ENCODE data around the gene CCDC71L. TPM values are rescaled to one million over a fixed set of nuclear protein-coding genes. Genes with fewer than 3 reads are reported as not detected.

The CCDC71L gene
- total RNA-seq, 4 donors from 2014 or later = 4.4 to 7.0 (median 5.7) TPM

DNA sequence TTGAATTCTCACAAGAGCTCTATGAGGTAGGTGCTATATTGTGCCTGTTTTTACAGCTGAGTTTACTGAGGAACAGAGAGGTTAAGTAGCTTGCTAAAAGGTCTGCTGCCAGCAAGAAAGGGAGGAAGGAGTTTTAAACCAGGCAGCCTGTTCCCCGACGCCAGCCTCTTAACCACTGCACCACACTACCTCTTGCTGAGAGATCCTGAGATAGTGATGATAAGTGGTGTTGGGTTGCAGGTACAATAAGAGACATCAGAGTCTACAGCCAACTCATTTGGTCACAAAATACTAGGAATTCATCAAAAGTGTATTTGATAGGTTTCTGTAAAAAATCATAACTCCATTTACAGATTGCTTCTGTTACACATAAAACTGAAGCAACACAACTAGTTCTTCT is 8.0 kb downstream of the CCDC71L start:
- Histone ChIP-seq H3K4me3 (no peak overlapping the region), H3K36me3 (no peaks in the 10 kb centered on the region), H3K4me1 (no peaks in the 10 kb centered on the region), H3K9me3 (no peaks in the 10 kb centered on the region), H3K27me3 (no peaks in the 10 kb centered on the region), H3K27ac (no peak overlapping the region)
- TF ChIP-seq, protein P1, sequence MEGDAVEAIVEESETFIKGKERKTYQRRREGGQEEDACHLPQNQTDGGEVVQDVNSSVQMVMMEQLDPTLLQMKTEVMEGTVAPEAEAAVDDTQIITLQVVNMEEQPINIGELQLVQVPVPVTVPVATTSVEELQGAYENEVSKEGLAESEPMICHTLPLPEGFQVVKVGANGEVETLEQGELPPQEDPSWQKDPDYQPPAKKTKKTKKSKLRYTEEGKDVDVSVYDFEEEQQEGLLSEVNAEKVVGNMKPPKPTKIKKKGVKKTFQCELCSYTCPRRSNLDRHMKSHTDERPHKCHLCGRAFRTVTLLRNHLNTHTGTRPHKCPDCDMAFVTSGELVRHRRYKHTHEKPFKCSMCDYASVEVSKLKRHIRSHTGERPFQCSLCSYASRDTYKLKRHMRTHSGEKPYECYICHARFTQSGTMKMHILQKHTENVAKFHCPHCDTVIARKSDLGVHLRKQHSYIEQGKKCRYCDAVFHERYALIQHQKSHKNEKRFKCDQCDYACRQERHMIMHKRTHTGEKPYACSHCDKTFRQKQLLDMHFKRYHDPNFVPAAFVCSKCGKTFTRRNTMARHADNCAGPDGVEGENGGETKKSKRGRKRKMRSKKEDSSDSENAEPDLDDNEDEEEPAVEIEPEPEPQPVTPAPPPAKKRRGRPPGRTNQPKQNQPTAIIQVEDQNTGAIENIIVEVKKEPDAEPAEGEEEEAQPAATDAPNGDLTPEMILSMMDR (IDR thresholded peaks at IDR 0.05 in 4 of 5, conservative IDR thresholded peaks at IDR 0.05 in 1 of 5) = no peak
- no peak for TF ChIP-seq POLR2A (IDR thresholded peaks at IDR 0.05)
- ATAC-seq (no peak), DNase-seq (no peak)
- intact Hi-C loops (cut with DNase I; ENCODE audit: low total_unique reads) (loop anchor here (10.0 kb wide), 1 partner anchor 1678 kb away; no protein-coding TSS in a partner anchor), in situ Hi-C loops (cut with MboI; ENCODE audit: low sequenced_read_pairs in 4 of 4) (loop anchor here in 2 of 4 donors (10.0 to 25.0 kb wide), 4 partner anchors 82 to 509 kb away; partner anchors contain the start of gene HBP1 (in 1 of the 2))

DNA sequence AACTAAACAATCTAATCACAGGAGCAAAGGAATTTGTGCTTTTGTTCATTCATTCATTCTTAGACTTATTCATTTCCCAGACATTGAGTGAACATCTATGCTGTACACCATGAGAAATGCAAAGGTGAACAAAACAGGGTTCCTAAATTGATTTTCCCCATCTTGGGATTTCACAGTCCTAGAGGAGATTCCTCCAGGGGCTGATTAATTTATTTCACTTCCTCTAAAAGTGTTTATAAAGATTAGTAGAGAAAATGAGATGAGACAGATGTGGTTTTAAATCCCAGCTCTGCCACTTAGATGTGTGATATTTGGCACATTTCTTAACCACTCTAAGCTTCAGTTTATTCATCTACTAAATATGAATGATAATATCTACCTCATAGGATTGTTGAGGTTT is 8.9 kb downstream of the CCDC71L start:
- no peaks in the 10 kb centered on the region for H3K27me3 ChIP-seq
- H3K9me3 ChIP-seq = no peaks in the 10 kb centered on the region
- no peak overlapping the region for H3K4me3 ChIP-seq
- TF ChIP-seq, protein P1 (IDR thresholded peaks at IDR 0.05 in 4 of 5, conservative IDR thresholded peaks at IDR 0.05 in 1 of 5) = no peak
- no peak for TF ChIP-seq POLR2A (IDR thresholded peaks at IDR 0.05)
- DNase-seq = no peak
- in situ Hi-C loops (cut with MboI; ENCODE audit: low sequenced_read_pairs in 4 of 4) (loop anchor here in 2 of 4 donors (10.0 to 25.0 kb wide), 4 partner anchors 83 to 510 kb away; partner anchors contain the start of gene HBP1 (in 1 of the 2)), intact Hi-C loops (cut with DNase I; ENCODE audit: low total_unique reads) (loop anchor here (10.0 kb wide), 1 partner anchor 1677 kb away; no protein-coding TSS in a partner anchor)
- H3K36me3 ChIP-seq = no peaks in the 10 kb centered on the region
- no peak for ATAC-seq
- no peaks in the 10 kb centered on the region for H3K4me1 ChIP-seq
- H3K27ac ChIP-seq = no peak overlapping the region

DNA sequence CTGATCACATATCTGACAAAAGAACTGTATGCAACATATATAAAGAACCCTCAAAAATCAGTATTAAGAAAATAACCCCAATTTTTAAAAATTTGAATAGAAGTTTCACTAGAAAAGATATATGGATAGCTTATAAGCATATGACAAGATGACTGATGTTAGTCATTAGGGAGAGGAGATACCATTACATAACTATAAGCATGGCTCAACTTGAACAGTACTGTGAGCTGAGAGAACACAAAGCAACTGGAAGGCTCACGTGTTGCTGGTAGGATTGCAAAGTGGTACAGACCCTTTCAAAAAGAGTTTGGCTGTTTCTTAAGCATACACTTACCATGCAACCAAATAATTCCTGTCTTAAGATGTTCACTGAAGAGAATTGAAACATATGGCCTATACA is 14.7 kb downstream of the CCDC71L start:
- TF ChIP-seq, protein P1 (IDR thresholded peaks at IDR 0.05 in 4 of 5, conservative IDR thresholded peaks at IDR 0.05 in 1 of 5) = no peak
- Histone ChIP-seq H3K4me1 (no peaks in the 10 kb centered on the region), H3K9me3 (no peaks in the 10 kb centered on the region), H3K27ac (no peak overlapping the region), H3K27me3 (no peaks in the 10 kb centered on the region), H3K36me3 (no peaks in the 10 kb centered on the region), H3K4me3 (no peak overlapping the region)
- ATAC-seq (no peak), DNase-seq (no peak)
- intact Hi-C loops (cut with DNase I; ENCODE audit: low total_unique reads) = no loop called here
- in situ Hi-C loops (cut with MboI; ENCODE audit: low sequenced_read_pairs in 4 of 4) = no loop called here

DNA sequence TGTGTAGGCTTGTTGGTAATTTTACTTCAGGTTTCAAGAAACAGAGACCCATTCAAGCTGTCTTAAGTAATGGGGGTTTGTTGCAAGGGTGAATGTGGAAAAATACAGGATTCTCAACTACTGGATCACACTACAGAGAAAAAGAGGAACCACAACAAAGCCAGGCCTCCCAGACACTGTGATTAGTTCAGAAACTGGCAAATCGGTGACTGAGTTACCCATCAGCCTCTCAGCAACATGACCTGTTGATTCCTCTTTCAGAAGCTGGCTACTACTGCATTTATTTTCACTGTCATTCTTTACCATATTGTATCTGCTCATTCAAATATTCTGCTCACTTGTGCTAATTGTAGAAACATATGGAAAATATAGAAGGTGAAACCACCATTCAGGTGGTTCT is 16.0 kb downstream of the CCDC71L start:
- ATAC-seq (no peak), DNase-seq (no peak)
- Histone ChIP-seq H3K27ac (no peak overlapping the region), H3K9me3 (no peaks in the 10 kb centered on the region), H3K4me1 (no peaks in the 10 kb centered on the region), H3K4me3 (no peak overlapping the region), H3K36me3 (no peaks in the 10 kb centered on the region), H3K27me3 (no peaks in the 10 kb centered on the region)
- intact Hi-C loops (cut with DNase I; ENCODE audit: low total_unique reads) = no loop called here
- in situ Hi-C loops (cut with MboI; ENCODE audit: low sequenced_read_pairs in 4 of 4) = no loop called here
- TF ChIP-seq POLR2A (IDR thresholded peaks at IDR 0.05) = no peak
- TF ChIP-seq, protein P1 (IDR thresholded peaks at IDR 0.05 in 4 of 5, conservative IDR thresholded peaks at IDR 0.05 in 1 of 5) = no peak
